Activated CD4-positive, alpha-beta T cell treated with anti-CD3 and anti-CD28 coated beads, Interleukin-2, amount 50 U/mL, for 16 hours (primary cell): Measurements from ENCODE around the gene TNC.

Experiments used
- DNase-seq: peaks from one replicate; pipeline ENCODE4 v3.0.0-alpha.2; 2020

The TNC gene

DNA sequence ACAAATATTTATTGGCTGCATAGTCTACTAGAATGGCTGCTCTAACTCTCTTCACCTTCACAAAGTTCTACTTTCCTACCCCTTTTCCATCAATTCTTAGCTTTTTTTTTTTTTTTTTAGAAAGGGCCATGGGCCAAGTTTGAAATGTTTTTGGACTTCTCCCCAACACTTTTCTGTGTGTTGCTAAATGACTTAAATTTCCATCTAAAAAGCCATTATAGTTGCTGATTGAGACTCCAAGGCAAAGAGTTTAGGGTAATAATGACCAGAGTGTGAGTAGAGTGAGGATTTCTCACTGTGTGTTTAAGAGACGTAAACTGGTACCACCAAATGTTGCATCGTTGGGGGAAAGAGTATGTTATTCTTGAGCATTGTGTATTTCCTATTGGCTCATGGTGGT, 24.4 kb downstream of the TNC start:
- DNase-seq, result no peak

DNA sequence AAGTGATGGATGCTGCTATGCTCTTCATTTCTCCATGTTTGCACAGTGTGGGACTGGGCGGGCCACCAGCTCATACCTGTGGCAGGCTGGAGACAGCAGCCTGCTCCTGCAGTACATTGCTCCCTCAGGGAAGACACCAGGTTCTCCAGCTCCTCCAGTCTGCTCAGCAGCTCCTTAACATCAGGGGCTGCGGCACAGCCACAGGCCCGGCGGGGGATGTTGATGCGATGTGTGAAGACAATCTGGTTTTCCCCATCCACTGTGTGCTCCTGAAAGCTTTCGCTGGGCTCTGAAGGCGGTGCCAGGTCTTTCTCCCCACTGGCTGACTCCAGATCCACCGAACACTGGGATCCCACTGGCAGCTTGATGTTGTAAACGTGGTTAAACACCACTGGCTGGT, 27.5 kb downstream of the TNC start:
- DNase-seq, result no peak

DNA sequence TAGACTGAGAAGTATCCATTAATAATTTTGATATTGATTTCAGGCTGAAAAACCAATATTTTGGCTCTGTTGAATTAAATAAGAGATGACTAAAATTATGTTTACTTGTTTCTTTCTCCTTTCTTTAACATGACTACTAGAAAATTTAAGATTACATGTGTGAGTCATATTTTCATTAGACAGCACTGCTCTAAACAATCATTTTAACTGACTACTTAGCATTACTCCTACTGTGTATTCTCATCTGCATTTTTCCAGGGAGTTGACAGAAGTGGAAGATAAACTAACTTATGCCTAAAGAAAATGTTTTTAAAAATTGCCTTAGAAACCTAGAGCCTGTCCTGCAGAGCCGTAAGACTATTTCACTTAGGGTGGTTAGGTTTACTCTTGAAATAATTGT, 29.1 kb downstream of the TNC start:
- no peak for DNase-seq

DNA sequence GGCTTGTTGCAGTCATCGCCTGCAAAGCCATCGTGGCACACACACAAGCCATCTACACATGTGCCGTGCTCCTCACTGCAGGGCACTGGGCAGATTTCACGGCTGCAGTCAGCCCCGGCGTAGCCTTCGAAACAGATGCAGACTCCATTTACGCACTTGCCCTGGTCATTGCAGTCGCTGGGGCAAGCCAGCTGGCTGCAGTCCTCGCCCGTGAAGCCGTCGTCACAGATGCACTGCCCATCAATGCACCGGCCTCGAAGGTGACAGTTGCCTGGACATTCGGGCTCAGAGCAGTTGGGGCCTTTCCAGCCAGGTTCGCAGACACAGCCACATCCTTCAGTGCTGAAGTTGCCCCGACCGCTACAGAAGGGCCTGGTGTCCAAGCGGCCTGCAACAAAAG, 31.1 kb downstream of the TNC start:
- DNase-seq, result no peak

DNA sequence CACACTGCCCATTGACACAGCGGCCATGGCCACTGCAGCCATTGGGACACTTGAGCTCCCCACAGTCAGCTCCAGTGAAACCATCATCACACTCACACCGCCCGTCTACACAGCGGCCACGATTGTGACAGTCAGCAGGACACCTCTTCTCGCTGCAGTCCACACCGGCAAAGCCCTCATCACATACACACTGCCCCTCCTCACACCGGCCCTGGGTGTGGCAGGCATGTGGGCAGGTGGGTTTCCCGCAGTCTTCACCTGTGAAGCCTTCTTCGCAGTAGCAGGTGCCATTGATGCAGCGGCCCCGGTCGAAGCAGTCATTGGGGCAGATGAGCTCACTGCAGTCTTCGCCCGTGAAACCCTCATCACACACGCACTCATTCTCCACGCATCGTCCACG, 31.5 kb downstream of the TNC start:
- DNase-seq, result no peak

DNA sequence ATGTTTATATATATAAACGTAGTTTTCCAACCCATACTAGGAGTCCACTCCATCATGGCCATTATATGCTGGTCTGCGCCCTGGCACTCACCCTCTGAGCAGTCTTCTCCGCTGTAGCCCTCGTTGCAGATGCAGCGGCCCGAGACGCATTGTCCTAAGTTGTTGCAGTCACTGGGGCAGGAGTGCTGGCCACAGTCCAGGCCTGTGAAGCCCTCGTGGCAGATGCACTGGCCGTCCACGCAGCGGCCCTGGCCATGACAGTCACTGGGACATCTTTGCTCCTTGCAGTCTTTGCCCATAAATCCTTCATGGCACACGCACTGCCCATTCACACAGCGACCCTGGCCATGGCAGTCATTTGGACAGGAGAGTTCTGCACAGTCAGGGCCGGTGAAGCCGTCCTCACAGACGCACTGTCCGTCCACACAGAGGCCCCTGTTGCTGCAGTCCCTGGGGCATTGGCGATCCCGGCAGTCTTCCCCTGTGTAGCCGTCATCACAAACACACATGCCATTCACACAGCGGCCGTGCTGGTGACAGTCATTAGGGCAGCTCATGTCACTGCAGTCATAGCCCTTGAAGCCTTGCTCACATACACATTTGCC, 32.1 kb downstream of the TNC start:
- no peak for DNase-seq

DNA sequence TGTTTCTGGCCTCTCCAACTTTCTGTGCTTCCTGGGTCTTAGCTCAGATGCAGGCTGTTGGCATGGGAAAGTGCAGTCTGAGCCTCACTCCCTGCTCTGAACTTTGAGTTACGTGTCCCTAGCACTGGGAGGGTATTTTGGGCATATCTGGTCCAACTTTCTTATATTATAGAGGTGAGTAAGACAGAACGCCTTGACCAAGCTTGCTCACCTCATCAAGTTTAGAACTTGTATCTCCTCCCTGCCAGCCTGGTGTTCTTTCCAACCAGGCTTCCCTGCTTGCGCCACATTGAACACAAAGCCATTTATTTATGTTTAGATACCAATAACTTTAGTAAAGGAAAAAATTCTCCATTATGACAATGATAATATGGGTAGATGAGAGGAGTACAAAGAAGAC, 33.2 kb downstream of the TNC start:
- DNase-seq, result no peak

DNA sequence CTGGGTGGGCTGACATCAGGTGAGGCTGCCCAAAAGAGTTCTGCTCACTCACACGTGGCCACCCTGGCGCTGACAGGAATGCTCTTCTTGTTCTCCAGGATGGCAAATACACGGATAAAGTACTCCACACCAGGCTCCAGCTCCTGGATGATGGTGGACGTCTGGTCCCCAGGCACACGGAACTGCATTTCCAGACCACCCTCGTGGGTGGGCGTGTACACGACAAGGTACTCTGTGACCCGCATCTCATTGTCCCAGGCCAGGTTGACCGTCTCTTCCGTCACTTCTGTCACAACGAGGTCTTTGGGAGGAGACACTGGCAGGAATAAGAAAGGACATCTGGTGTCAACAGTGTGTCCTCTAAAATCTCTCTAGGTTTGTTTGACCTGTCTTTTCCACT, 33.8 kb downstream of the TNC start:
- no peak for DNase-seq

DNA sequence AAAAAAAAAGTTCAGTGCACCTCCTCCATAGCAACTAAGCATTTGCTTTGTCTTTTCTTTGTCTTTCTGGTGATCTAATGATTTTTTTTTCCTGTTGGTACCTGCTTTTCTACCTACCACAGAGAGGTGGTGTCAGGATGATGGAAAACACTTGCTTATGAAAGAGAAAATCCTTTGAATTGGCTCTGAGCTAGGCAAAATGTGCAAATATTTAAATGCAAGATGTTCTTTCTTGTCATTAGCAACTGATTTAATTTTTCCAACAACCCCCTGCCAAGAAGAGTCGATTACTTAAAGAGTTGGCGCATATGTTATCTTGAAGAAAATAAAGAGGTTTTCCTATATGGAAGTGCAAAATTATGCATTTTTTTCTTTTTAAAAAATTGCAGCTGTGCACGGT, 37.7 kb downstream of the TNC start:
- no peak for DNase-seq

DNA sequence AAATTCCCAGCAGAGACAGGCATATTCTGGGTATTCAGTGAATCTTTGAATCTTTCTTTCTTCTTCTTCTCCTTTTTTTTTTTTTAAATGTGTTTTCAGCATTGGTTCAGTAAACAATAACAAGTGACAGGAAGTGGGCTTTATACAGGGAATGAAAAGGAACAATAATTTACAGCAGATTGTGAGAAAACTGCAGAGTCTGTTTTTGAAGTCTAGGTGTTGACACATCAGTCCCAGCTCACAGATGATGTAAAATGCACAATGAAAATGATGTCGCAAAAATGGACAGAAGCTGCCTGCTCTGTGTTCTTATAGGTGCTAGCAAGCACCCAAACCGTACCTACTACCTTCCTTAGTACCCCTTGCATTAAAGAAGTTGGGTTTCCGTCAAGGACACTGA, 38.8 kb downstream of the TNC start:
- DNase-seq, result no peak

DNA sequence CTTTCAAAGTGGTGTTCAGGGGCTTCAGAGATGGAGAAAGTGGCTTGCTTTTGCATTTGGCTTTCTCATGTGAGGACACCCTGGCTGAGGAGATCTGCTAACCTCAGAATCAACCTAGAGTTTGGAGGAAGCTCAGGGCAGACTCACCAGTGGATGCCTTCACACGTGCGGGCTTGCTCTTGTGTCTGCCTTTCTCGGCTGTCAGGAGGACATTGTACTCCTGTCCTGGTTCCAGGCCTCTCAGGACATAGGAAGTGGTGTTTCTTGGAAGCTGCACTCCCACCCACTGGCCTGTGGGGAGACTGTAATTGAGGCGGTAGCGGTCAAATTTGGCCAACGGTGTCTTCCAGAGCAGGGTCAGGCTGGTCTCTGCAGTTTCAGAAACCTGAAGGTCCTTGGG, 44.5 kb downstream of the TNC start:
- no peak for DNase-seq

DNA sequence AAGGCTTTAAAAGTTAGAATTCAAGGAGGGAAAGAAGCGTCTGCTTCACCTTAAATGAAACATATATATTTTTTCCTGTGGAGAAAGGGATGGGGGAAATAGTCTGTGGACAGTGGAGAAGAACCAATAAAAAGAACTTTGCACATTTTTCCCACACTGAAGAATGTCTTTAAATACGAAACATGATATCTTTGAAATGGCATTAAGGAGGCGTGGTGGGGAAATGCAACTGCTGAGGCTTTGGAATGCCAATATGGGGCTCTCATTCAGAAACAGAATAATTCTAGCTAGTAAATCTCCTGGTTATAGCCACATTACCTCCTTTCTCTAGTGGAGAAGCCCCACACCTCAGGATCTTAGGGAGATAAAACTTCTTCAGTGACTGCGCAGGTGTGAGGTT, 46.8 kb downstream of the TNC start:
- no peak for DNase-seq

DNA sequence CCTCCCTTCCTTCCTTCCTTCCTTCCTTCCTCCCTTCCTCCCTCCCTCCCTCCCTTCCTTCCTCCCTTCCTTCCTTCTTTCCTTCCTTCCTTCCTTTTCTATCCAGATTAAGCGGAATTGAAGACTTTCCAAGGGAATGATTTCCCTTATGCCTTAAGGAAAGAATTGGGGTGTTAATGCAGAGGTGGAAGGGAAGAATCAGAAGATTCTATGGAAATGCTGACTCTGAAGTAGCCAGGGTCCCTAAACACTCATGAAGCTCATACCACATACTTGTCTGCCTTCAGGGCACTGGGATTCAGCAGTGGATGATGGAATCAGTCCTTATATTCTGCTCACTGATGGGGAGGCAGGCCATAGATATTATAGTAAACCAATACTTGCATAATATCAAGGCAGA, 48.2 kb downstream of the TNC start:
- DNase-seq, result no peak

DNA sequence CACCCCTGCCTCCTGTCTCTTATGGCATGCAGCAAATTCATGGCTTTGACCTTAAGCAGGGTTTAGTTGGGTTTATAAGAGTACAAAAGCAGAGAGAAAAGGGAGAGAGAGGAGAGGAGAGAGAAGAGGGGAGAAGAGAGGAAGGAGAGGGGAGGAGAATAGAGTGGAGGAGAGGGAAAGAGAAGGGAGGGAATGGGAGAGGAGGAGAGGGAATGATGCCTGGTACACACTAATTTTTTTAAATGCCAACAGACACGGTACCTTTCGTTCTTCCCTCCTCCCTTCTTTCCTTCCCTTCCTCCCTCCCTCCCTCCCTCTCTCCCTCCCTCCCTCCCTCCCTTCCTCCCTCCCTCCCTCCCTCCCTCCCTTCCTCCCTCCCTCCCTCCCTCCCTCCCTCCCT, 48.7 kb downstream of the TNC start:
- no peak for DNase-seq

DNA sequence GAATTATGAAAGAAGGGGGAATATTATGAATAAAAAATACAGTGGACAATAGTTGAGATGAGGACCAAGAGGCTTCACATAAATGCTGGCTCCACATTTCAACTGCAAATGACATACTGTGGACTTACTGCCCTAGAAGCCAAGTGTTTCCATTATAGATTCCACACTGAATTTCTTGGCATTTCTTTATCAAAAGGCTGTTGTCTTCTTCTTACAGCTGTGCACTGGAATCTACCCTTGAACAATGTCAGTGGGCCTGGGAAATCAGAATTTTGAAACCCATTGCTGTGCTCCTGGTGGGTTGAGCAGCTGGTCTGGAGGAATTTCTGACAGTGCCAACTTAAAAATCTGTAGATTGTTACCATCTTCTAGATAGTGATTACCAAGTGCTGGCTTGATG, 49.9 kb downstream of the TNC start:
- DNase-seq, result no peak

DNA sequence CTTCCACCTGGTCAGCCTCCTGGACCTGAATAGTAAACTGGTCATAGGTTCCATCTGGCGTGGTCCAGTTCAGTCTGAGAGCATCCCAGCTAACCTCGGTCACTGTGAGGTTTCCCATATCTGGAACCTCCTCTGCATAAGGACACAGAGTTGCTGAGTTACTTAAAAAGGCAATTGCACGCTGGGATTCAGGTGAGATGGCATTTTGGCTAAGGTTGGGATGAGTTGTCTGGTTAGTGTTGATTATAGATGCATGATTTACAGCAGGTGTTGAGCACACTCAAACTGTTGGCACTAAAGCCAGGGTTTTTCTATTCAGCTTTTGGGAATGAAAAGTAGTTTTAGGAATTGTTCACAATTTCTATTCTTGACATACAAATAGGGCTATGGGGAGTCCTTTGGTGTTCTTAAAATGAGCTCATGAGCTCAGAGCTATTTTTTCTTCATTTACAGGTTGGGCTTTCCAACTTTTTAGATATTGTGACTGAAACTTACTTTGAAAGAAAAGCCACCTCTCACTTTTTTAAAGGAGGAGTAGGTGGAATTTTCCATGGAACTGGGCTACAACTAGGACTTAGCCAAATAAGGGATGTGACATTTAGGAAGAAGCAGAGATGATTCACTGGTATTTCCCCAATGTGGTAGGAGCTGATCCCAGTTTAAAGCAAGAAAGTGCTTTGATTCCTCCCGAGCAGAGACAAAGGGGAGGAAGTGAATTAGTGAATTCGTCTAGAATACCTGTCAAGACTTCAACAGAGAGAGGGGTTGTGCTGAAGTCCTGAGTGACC, 54.7 kb downstream of the TNC start:
- no peak for DNase-seq

DNA sequence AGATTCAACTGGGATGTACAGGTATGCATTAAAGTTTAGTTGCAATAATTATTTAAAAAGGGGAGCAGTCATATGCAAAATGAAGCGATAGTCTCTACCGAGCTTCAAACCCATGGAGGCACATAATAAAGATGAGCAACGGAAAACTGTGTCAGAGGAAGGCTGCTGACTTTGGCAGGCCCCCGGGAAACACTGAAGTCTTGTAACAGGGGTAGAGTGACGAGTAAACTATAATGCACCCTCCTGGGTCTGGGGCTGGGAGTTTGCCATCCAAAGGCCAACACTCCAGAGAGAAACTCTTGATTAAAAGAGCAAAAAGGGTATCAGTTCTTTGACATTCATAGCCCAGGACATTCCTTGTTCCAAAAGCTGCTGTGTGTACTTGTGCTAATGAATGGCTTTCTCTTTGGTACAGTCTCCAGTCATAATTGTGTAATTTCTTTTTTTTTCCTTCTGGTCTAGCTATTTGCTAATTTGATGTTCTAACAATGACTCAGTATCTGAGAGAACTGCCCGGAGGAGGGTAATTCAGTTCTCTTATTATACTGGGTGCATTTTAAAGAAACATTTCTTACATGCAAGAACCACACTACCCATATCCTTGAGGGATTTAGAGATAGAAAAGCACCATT, 59.2 kb downstream of the TNC start:
- no peak for DNase-seq

DNA sequence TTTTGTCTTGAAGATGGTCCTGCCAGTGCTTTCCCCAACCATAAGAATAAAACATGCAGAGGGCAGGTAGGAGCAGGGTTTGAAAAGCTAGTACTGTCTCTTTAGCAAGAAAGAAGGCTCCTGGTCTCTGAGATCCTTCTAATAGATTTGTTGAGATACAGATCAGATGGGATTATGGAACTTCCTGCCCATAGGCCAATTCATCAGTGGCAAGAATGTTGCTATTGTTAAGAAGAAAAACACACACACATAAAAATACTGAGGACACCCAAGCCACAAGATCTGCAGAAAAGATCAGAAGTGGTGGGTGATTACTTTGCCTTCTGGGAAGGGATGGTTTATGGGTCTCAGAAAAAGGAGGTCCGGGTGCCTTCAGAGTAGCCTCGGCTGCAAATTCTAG, 59.8 kb downstream of the TNC start:
- no peak for DNase-seq

DNA sequence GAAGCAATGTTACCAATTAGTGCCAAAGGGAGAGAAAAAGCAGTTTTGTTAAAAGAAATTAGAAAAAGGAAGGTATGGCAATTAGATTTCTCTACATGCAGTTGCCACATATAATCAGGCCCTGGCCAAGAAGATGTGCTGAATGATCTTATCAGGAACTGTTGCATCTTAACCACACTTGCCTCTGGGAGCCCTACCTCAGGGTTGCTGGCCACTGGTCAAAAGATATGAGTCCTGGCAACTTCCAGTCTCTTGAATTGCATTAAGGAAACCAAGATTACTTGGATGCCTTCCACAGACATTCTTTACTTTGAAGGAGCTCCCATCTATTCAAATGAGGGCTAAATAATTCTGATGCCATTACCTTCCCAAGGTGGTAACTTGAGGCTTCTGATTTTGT, 60.4 kb downstream of the TNC start:
- DNase-seq, result no peak

DNA sequence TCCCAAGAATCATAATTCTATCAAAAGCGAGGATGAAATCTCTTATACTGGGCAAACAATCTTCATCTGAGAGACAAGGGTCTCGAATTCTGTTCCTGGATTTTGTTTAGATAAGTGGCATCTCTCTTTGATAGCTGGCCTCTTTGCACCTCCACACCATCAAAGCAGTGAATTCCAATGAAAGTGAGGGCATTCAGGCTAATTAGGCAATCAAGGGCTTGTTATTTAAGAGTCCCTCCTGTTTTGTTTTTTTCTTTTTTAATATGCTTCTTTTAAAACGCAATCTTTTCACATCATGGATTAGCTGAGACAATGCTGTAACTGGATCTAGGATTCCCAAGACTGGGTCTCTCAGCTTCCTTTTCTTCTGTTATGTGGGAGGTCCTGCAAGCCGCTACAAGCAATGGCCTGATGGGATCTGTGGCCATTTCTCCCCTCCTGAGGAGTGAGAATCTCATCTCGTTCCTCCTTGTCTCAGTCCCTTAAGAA, 67.9 kb downstream of the TNC start:
- no peak for DNase-seq

DNA sequence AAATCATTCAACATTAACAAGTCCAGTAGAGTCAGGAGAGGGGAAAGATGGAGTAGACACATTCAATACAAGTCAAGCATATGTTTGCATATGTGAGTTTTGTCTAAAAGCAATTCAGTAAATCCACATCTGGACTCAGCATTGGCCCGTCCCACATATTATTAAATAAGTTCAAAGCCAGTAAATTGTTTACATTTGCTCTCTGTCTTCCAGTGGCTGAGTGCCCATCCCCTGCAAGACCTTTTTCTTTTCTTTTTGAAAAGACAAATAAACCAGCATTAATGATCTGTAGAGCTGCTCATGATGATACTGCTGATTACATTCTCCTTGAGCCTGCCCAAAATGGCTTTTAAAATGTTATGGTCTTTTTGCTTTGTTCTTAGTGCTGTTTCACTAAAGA, 71.1 kb downstream of the TNC start:
- no peak for DNase-seq

DNA sequence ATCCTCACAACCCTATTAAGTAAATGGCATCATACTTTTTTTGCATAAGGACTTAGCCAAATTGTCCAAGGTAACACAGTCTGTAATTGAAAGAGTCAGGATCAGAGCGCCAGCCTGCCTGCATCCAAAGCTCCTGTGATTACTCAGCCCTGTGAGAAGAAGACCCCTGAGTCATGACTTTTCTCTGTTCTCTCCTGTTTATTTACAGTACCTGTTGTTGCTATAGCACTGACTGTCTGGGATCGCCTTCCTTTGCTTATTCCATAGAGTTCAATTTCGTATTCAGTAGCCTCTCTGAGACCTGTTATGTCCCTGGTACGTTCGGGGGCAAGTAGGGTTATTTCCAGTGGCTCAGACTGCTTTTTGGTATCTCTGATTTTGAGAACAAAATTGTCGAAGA, 71.8 kb downstream of the TNC start:
- no peak for DNase-seq

DNA sequence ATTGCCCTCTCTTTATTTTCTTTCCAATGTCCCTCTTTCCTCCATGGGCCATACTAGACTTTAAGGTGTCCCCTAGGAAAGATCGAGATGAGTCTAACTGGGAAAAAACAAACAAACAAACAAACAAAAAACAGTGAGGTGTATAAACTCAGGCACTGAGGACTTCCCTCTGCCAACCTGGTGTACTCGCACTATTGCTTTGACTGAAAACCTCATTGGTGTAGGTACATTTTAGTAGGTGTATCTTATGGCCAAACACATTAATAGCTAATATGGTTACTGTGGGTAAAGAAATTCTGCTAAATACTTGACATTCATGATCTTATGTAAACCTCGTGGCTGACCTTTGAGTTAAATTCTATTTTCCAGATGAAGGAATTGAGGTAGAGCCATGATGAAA, 74.3 kb downstream of the TNC start:
- DNase-seq, result no peak

DNA sequence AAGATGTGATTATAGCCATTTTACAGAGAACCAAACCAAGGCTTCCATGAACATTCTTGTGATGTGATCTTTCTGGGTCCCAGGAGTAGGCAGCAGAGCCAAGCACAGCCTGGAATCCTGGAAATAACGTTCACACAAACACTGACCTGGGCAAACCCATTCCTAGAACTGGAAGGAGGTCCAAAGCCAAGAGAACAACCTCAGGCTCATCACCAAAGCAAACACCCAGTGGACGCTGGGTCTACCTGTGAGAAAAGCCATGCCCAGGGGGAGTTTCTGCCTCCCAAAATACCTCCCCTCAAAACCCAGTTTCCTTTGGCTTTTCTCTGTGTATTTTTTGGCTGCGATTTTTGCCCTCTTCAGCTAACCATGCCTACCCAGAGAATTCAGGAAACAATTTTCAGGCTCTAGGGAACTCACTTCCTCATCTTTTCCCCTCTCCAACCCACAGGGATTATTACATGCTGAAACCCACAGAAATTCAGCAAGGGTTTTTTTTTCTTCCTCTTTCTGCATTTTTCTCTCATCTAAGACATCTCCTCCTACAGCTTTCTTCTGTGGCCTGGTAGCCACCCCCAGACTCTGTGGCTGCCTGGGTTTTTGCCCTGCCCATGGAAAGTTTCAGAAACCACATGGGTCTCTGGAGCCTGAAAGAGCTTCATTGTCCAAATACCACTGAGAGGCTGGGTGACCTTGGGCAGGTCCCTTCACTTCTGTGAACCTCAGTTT, 75.0 kb downstream of the TNC start:
- DNase-seq, result peak; percentile 5
